ENCODE measurements around the gene TANGO2.
A peak's percentile ranks its signal among the peaks of the same experiment; 100 is the strongest.

The TANGO2 gene

DNA sequence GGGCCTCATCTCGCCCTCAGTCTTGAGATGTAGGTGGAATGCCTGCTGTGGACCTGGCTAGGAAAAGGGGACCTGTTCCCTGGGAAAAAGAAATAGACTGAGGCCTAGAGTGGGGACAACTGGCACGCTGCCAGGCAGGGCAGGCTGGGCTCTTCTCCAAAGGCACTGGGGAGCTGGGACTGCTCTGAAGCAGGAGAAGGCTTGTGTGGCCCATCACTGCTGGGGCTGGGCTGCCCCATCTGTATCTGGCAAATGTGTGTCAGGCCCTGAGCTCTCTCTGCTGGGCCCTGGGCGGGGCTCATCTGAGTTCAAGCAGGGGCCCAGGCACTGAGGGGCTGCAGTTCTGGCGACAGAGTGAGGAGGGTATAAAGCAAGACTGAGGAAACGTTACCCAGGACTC, 37.2 kb upstream of the TANGO2 start:
- no peak for DNase-seq

DNA sequence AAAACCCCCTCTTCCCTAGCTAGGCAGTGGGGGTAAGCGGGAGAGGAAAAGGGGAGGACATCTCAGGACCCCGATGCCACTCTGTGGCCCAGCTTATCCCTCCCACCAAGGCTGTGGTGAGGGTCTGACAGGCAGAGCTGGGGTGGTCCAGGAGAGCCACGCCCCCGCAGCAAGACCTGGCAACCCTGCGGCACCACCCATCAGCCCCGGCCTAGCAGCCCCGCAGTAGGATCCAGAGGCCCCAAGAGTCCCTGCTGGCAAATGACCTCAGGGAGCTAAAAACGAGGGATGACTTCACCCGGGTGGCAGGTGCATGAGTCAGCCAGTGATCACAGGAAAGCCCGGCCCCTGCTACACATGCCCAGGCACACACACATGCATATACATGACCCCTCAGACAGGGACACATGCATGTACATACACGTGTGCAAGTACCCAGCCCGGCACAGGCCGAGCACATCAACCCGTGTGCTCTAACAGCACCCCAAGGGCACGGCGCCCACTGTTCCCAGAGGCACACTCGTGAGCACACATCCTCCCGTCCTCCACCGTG, 36.6 kb upstream of the TANGO2 start:
- no peak for DNase-seq

DNA sequence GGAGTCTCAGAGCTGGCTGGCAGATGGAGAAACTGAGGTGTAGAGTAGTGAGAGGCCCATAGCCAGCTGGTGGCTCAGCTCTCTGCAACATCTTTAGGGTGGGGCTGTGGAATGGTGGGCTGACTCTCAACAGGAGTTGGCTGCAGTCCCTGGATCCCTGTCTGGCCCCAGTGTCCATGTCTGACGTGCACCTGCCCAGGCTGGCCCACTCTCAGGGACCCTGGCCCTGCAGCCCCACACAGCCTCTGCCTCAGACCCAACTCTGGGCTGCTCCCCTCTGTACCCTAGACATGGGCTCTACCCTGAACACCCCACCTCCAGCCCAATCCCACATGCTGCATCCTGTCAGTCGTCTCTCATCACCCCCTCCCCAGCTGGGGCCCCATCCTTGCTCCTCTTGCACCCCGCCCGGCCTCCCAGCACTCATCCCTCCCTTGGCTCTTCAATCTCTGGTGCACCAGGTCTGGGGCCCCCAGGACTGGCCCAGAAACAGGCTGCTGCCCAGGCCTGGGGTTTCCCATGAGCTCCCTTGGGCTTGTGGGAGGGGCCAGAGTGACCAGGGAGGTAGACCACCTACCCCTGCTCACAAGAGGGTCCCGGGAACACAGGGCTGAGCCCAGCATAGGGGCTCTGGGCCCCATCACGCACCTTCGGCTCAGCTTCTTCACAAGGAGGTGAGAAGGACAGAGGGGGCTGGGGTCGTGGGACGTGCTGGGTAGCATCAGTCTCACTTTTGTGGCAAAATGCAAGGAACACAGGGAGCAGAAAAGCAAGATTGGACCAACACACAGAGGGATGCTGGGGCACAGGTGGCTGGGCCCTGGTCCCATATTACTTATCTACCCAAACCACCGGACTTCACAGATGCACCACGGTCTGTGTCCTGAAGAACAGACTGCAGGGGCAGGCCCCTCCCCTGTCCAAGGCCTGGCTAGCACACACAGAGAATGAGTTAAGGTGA, 35.8 kb upstream of the TANGO2 start:
- DNase-seq: no peak

DNA sequence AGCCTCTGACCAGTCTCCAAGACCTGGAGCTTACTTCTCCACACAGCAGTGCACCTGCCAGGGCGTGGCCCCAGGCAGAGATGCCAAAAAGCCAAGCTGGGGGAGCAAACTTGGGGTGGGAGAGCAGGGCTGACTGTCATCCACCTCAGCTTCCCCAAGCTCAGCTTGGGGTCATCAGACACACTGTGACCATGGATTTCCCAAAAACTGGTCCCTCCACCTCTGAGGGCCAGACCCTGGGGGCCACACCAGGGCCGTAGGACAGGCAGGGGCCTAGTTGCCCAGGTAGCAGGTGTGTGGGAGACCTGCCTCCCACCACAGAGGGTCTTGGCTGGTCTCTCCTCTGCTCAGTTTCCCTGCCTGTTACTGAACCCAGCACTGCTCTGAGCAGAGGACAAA, 34.9 kb upstream of the TANGO2 start:
- DNase-seq: no peak

DNA sequence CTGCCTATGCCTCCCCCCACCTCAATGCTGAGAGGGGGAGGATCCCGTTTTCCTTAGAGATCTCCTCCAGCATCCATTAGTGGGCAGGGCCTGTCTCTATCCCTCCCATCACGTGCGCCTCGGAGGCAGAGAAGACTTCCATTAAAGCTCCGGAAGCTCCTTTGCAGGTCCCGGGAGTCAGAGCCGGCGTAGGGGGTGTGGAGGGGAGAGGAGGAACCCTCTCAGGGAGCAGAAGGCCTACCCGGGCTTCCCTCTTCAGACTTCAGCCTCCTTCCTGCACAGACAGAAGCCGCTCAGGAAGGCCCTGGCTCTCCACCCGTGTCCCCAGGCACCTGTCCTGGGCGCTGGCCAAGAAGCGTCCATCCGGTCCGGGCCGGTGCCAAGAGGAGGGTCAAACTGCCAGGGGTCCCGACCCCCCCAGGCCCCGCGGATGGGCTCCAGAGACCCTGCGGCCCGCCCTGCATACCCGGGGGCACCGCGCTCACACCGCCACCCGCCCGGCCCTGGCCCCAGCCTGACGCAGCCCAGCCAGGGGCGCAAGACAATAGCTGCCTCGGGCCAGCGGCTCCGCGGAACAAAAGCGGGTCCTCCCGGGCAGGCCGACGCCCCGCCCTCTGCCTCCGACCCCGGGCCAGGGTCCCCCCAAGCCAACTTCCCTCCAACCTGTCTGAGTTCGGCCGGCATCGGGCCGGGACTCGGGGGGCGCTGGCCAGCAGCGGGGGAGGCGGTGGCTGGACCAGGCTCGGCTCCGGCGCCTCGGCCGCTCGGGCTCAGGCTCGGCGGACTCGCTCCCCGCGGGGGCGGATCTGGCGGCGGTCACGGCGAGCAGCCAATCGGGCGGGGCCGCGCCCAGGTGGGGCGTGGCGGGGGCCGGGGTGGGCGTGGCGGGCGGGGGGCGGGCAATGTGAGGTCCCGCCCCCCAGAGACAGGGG, 34.2 kb upstream of the TANGO2 start:
- peak; percentile 45 for DNase-seq

DNA sequence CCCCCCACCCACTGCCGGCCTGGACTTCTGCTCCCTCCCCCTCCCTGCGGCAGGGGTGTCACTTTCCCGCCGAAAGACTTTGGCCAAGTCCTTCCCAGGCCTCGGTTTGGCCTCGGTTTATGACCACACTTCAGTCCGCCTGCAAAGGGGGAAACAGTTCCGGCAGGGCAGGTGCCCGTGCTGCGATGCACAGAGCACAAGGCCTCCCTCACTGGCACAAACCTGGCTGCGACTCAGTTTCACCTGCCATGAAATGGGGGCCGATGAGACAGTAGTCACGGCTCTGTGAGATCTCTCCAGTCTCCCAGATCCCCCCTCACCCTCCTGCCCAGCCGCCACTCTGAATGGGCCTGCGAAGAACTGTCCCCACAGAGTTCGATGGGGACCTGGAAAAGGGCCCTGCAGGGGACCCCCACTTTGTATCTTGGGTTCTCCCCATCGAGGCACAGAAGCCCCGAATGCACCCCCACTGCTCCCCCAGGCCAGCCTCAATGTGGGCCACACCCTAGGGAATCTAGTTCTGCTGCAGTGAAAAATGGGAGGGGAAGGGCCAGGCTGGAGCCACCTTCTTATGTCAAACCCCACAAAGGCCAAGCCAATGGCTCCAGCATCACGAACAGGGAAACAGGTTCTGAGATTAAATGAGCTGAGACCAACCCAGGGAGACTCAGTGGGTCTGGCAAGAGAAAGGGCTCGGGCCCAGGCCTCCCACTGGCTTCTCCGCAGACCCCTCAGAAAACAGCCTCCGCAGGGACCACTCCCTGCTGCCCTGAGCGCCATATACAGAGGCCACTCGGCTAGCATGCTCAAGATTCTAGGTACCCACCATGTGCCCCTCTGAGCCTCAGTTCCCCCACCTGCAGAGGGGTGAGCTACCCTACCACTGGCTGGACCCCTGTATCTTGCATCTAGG, 33.3 kb upstream of the TANGO2 start:
- DNase-seq: no peak

DNA sequence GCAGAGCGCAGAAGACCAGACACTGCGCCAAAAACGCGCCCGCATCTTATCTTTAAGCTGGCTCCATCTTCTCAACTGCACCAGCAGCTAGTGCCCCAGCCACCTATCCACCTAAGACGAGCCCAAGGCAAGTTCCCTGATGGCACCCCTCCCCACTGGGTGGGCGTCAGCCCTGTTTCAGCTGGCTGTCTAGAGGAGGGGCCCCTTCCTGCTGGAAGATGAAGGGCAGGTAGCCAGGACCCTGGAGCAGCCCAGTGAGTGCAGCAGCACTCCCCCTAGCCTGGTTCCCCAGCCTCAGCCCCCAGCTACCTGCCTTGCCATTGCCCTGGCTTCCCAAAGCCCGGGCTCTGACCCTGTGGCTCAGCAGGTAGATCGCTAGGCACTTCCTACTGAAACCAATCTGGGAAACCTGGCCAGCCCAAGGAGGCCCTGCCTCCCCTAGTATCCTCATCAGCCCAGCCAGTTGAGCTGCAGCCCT, 32.5 kb upstream of the TANGO2 start:
- DNase-seq: no peak

DNA sequence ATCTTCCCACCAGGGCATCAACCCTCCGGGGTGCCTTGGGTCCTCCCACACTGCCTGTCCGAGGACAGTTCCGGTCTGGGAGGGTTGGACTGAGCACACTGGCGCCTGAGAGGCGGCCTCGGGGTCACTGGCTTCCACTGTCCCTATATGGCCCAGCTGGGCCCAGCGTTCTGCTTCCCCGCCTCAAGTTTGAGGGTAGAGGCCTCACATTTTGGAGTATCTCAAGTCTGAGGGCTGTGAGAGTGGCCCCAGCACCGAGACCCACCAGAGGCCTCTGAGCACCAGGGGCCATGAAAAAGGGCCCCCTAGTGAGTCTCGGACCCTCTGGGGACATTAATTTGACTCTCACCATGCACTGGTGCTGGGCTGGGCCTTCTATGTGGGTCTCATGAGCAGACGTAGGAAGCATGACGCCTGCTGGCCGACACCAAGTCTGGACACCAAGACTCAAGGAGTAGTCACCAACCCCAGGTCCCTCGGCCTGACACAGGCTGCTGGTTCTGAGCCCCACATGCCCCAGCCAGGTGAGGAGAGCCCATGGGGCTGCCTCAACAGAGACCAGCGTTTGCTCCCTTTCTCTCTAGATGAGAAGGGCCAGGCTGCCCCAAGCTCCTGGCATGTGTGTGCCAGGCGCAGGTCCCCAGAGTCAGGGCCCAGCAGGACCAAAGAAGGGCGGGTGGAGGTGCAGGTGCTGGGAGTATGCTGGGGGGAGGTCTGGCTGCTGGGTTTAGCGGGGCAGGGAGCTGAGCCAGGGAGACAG, 31.8 kb upstream of the TANGO2 start:
- DNase-seq: no peak

DNA sequence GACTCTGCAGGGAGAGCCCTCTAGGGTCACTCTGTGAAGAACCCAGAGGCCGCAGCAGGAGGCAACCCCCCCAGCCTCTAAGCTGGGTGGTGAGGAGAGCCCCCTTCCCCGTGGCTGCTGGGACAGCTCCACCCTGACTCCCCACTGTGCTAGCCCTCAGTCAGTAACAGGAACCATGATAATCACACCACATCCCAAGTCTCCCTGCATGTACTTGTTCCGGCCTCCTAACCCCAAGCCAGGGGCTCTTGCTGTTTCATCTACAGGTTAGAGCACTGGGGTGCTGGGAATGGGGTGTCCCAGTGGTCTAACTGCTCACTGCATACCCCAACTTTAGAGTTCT, 31.2 kb upstream of the TANGO2 start:
- DNase-seq: no peak

DNA sequence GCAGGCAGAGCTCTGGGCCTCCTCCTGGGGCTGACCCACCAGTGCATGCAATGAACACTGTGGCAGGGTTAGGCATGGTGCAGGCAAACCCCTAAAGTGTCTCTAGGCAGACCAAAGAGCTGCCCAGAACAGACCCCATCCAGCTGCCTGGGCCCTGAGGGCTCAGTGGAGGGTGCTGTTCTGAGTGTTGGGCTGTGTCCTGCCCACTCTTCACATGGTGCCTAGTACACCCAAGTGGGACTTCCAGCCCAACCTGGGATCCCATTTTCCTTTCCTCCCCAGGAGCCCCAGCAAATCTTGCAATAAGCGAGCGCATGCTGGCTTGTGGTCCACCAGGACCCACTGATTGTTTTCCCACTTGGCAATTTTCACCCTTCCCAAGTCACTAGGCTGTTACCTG, 30.7 kb upstream of the TANGO2 start:
- no peak for DNase-seq

DNA sequence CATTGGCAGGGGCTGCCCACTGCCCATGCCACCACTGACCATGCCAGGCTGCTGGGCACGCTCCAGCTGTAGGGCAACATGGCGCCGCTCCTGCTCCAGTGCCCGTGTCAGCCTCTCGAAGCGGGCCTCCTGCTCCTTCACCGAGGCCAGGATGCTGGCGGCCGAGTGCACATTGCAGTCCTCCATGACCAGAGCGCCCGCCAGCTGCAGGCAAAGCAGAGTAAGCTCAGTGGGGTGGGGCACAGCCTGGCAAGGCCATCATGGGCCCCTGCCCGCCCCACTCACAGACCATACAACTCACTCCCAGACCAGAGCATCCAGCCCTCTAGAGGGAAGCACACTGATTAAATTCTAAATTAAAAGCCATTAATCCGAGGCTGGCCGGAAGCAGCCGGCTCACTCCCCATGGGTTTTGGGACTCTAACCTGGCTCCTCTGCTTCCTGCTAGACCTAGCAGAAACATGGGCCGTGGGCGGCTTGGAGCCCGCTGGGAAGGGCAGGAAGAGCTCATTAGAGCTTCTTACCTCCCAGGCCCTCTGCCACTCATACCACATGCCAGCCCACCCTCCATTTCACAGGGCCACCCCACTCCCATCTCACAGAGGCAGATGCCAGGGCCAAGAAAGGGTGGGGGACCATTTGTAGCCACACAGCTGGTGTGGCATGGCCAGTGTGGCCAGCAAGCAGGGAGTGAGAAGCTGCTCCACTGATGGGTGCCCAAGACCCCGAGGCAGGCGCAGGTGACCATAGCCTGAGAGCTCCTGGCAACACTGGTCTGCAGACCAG, 30.1 kb upstream of the TANGO2 start:
- no peak for DNase-seq

DNA sequence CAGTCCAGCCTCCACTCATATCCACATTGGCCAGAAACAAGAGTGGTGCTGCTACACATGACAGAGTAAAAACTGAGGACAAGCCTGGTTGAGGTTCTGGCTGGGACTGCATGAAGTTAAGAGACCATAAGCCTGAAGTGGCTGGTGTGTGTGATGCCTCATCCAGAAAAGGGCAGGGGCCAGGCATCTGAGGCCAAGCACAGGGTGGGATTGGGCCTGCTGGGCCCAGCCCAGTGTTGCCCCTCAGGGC, 29.6 kb upstream of the TANGO2 start:
- DNase-seq: no peak

DNA sequence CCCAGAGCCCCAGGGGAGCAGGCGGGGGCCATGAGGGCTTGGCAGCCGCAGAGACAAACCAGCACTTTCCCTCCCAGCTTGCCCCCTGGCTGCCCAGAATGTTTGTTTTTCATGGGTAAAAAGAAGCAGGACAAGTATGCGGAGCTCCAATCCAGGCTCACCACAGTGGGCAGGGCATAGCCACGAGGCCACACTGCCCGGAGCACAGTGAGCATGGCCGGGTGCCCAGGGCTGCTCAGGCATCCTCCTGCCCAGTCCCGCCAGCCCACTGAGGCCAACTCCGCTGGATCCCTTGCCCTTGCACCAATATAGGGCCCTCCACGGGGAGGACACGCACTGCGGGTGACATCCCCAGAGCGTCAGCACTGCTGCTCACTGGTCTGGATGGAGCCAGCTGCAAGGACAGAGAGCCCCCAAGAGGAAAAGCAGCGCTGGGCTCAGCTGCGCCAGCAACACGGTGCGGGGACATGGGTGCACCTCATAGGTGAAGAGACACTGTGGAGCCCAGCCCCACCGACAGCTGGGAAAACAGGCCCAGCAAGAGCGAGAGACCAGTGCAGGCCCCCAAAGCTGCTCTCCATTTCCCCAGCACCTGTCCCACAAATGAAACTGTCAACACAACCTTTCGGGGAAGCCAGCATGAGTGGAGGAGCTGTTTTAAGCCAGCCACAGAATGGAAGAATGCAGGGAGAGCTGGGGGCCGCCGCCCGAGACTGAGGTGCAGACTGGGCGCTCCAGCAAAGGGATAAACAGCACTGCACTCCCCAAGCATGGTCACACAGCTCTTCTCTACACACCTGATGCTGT, 29.1 kb upstream of the TANGO2 start:
- DNase-seq: no peak

DNA sequence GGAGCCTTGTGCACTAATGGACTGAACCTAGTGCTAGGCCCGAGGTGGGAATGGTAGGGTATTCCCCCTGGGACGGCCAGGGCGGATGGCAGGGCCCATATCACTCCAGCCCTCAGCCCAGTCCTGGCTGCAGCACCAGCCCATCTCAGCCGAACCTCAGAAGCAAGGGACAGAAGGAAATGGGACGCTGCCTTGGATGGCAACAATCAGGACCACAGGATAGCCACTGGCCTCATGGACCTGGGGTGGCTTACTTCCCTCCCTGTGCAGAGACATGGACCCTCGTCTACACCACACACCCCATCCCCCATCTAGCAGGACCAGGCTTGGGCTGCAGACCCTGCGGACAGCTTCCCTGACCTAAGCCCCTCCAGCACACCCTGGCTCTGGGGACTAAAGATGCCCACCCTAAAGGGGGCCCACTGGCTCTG, 28.4 kb upstream of the TANGO2 start:
- no peak for DNase-seq

DNA sequence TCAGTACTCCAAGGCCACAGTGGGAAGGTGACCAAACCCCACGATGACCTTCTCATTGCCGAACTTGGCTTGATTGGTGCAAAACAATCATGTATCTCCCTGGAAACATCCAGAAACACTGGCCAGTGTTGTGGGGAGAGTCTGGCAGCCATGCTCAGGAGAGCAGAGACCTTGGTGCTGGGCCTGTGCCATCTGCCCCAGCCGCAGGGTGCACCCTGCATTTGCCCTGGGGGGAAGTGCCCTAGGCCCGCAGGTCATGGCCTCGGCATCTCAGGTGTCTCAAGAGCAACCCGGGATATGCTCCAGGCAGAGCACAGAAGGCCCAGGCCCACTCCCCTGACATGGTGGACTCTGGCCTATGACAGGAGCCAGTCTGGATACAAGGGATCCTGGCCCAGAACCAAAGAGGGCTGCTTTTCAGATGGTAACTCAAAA, 28.0 kb upstream of the TANGO2 start:
- no peak for DNase-seq

DNA sequence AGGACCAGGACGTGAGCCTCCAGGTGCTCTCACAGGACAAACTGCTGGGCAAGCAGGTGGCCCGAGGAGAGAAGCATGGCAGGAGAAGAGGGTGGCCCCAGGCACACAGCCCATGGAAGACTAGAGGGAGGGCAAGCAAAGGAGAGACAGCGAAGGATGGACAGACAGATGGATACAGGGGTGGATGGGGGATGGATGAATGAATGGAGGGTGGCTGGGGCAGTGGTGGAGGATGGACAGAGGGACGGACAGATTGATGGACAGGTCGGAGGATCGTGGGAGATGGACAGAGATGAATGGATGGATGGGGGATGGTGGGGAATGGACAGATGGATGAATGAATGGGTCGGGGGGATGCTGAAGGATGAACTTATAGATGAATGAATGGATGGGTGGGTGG, 27.0 kb upstream of the TANGO2 start:
- no peak for DNase-seq

DNA sequence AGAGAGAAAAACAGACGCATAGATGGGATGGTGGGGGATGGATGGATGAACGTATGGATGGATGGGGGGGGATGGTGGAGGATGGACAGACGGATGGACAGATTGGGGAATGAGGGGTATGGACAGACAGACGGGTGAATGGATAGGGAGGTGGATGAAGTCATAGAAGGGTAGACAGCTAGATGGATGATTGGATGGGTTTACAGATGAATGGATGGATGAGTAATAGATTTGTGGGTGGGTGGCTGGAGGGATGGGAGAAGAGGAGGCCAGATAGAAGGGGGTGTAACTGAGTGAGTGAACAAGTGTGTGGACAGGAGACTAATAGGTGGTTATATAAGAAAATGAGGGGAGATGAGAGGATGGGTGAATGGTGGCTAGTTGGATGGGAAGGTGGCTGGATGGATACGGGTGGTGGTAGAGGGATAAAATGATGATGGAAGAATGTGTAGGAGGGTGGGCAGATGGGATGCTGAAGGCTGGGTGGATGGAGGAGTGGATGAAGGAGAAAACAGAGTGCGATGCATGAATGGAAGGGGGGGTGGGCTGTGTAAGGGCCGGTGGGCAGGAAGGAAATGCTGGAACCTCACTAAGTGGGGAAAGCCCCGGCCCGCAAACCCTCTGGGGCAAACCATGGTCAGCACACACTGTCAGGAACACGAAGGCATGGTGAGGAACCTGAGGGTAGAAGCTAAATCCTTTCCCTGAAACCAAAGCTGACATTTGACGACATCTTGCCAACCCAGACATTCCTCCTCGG, 25.9 kb upstream of the TANGO2 start:
- no peak for DNase-seq

DNA sequence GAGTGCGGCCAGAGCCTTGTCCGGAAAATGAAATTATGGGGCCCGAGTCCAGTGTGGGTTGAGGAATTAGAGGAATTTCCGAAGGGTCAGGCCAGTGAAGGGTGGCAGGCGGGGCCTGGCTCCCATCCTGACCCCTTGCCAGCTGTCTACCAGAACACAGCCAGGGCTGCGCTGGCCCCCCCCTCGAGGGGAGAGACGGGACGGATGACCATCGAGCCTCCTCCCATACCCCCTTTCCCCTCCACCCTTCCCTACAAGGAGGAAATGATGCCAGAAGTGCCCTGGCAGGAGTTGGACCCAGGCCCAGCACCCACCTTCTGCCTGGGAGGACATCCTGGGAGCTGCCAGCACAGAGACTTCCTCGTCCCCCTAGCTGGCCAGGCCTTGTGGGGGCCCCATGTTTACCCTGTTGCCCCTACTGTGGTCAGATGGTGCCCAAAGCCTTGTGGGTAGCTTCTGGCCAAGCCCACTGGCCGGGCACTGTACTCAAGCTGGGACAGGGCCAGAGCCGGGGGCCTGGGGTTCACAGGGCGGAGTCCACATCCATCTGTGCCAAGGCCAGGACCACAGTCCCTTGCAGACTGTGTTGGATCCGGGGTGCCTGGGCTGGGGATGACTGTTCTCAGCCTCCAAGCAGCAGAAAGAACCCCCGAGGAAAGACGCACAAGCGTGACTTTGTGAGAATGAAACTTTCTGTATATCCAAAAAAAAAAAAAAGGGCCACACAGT, 25.1 kb upstream of the TANGO2 start:
- DNase-seq: no peak
